MM.1S (cell line): ENCODE measurements around the gene AGAP1.

Source experiments
- DNase-seq: peaks from one replicate; pipeline ENCODE4 v3.0.0-alpha.2; 2015
- H2AFZ ChIP-seq: fragments of 300-600 bp; sonication (generic); 2 replicates; pipeline ENCODE4 v1.6.0; 2016; ENCODE audit warnings: antibody characterized with exemption, low read length
- H3F3A ChIP-seq: fragments of 300-600 bp; sonication (generic); 2 replicates; pipeline ENCODE4 v1.6.1; 2016; ENCODE audit warnings: mild to moderate bottlenecking, antibody characterized with exemption, low read length, moderate library complexity, mixed read lengths; ENCODE audit not compliant: insufficient read depth
- H3K27ac ChIP-seq: fragments of 300-600 bp; sonication (generic); 2 replicates; pipeline ENCODE4 v1.5.1; 2016; ENCODE audit warnings: mild to moderate bottlenecking, low read length
- H3K27me3 ChIP-seq: fragments of 300-600 bp; sonication (generic); replicated peaks from 2 replicates; pipeline ENCODE4 v1.6.0; 2016; ENCODE audit warnings: low read length; ENCODE audit not compliant: insufficient read depth
- H3K36me3 ChIP-seq: fragments of 300-600 bp; sonication (generic); replicated peaks from 2 replicates; pipeline ENCODE4 v1.6.1; 2016; ENCODE audit warnings: mild to moderate bottlenecking, low read length, mixed read lengths; ENCODE audit not compliant: insufficient read depth
- H3K4me1 ChIP-seq: fragments of 300-600 bp; sonication (generic); 2 replicates; pipeline ENCODE4 v1.6.1; 2016; ENCODE audit warnings: low read length, mixed read lengths
- H3K4me2 ChIP-seq: fragments of 300-600 bp; sonication (generic); 2 replicates; pipeline ENCODE4 v1.6.0; 2016; ENCODE audit warnings: low read depth, low read length
- H3K4me3 ChIP-seq: fragments of 300-600 bp; sonication (generic); 2 replicates; pipeline ENCODE4 v1.5.1; 2016; ENCODE audit warnings: low read length, mixed read lengths
- H3K79me2 ChIP-seq: fragments of 300-600 bp; sonication (generic); 2 replicates; pipeline ENCODE4 v1.6.1; 2016; ENCODE audit warnings: mixed run types, low read length, mixed read lengths
- H3K9ac ChIP-seq: fragments of 300-600 bp; sonication (generic); 2 replicates; pipeline ENCODE4 v1.6.1; 2016; ENCODE audit warnings: low read length, mixed read lengths
- H3K9me2 ChIP-seq: fragments of 300-600 bp; sonication (generic); replicated peaks from 2 replicates; pipeline ENCODE4 v1.6.1; 2016; ENCODE audit warnings: mild to moderate bottlenecking, low read length, mixed read lengths; ENCODE audit not compliant: insufficient read depth
- H3K9me3 ChIP-seq: fragments of 300-600 bp; sonication (generic); replicated peaks from 2 replicates; pipeline ENCODE4 v1.6.1; 2016; ENCODE audit warnings: mild to moderate bottlenecking, low read length, mixed read lengths; ENCODE audit not compliant: insufficient read depth
- H4K20me1 ChIP-seq: fragments of 300-600 bp; sonication (generic); 2 replicates; pipeline ENCODE4 v1.6.1; 2016; ENCODE audit warnings: mild to moderate bottlenecking, low read length, moderate library complexity, mixed read lengths; ENCODE audit not compliant: insufficient read depth
- CTCF ChIP-seq: fragments of 300-600 bp; sonication (generic); IDR thresholded peaks from 2 replicates; pipeline ENCODE4 v1.5.1; 2016; ENCODE audit warnings: antibody characterized with exemption, low read length, mixed read lengths
- EZH2 ChIP-seq: fragments of 300-600 bp; sonication (generic); optimal IDR thresholded peaks from 2 replicates; pipeline ENCODE3; 2017; ENCODE audit warnings: low read depth, mild to moderate bottlenecking, antibody characterized with exemption, low read length, mixed read lengths
- EZH2phosphoT487 ChIP-seq: fragments of 300-600 bp; sonication (generic); IDR thresholded peaks from 2 replicates; pipeline ENCODE4 v1.6.1; 2018; ENCODE audit warnings: antibody characterized with exemption, low read length

Gene AGAP1

DNA sequence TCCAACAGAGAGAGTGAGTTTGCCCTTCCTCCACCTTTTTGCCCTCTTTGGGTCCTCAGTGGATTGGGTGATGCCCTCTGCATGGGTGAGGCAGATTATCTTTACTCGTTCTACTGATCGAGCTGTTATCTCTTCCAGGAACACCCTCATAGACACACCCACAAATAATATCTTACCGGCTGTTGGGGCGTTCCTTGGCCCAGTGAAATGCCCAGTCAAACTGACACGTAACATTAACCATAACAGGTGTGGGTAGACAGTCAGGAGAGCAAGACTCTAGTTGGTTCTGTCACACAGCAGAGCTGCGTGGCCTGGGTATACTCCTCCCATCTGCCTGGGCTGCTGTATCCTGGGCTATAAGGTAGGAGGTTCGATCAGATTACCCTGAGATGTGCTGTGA is 144.1 kb downstream of the AGAP1 start:
- Histone ChIP-seq H4K20me1 (no peaks in the 10 kb centered on the region; the same call in 1 of the 2 replicates), H3F3A (no peaks in the 10 kb centered on the region), H3K36me3 (no peaks in the 10 kb centered on the region), H3K79me2 (peaks cover 95% of the 10 kb centered on the region), H3K27ac (no peak overlapping the region), H3K9ac (no peak overlapping the region), H3K9me3 (no peaks in the 10 kb centered on the region), H3K4me3 (no peak overlapping the region), H3K4me2 (no peak overlapping the region), H3K4me1 (no peaks in the 10 kb centered on the region), H3K27me3 (no peaks in the 10 kb centered on the region), H3K9me2 (no peaks in the 10 kb centered on the region), H2AFZ (no peak overlapping the region)
- no peak for TF ChIP-seq EZH2phosphoT487
- TF ChIP-seq CTCF = no peak
- TF ChIP-seq EZH2 = no peak
- DNase-seq = no peak

DNA sequence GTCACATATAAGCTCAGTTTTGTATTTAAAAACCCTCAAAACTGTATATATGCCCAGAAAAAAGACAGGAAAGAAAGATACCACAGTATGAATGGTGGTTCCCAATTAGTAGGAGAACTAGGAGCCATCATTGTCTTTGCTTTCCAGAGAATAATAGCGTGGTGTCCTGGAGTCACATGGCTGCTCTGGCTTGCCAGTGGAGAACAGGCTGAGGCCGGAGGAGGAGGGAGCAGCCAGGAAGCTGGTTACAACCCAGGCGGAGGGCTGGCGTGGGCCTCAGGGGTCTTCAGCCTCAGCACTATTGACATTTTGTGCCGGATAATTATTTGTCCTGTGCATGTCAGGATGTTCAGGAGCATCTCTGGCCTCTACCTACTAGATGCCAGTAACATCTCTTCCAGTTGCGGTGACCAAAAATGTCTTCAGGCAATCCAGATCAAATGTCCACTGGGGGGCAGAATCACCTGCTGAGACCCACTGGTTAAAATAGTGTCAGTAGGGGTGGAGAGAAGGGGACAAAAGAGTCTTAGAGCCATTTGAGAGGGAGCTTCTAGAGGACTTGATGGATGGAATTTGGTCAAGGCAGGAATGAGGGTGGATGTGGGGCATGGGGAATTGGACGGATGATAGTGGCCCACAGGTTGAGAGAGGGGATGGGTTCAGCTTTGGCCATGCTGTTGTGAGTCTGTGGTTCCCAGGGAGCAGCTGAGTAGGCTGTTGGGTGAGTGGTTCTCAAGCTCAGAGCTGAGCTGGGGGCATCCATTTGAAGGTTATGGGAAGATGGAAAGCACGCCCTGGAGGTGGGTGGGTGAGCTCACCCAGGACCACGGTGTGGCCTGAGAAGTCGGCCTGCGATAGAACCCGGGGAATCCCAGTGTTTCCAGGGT is 144.9 kb downstream of the AGAP1 start:
- H3K9ac ChIP-seq = no peak overlapping the region
- H3K9me3 ChIP-seq = no peaks in the 10 kb centered on the region
- H3K36me3 ChIP-seq = no peaks in the 10 kb centered on the region
- no peak overlapping the region for H3K4me2 ChIP-seq
- no peaks in the 10 kb centered on the region for H3K9me2 ChIP-seq
- peaks cover 93% of the 10 kb centered on the region for H3K79me2 ChIP-seq
- no peaks in the 10 kb centered on the region for H3K4me1 ChIP-seq
- H4K20me1 ChIP-seq = no peaks in the 10 kb centered on the region; the same call in 1 of the 2 replicates
- TF ChIP-seq EZH2 (no peak), CTCF (no peak), EZH2phosphoT487 (no peak)
- no peaks in the 10 kb centered on the region for H3F3A ChIP-seq
- no peaks in the 10 kb centered on the region for H3K27me3 ChIP-seq
- H3K27ac ChIP-seq = no peak overlapping the region
- no peak for DNase-seq
- no peak overlapping the region for H3K4me3 ChIP-seq
- no peak overlapping the region for H2AFZ ChIP-seq

DNA sequence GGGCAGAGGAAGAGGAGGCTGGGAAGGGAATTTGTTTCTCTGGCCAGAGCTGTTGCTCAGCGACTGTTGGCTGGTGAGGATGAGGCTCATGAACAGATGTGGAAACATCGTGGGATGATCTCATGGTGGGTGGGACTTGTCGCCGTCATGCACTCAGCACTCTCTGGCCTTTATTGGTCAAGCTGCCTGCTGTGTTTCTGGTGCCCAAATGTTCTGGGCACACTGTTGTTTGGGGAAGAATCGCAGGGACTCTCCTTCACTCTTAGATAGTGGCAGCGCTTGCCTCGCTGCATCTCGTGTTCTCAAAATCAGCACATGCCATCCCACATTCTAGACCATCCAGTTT is 145.6 kb downstream of the AGAP1 start:
- Histone ChIP-seq H3K9ac (no peak overlapping the region), H3K79me2 (peaks cover 93% of the 10 kb centered on the region), H3K9me2 (no peaks in the 10 kb centered on the region), H3K4me2 (no peak overlapping the region), H3K4me1 (no peaks in the 10 kb centered on the region), H3K36me3 (no peaks in the 10 kb centered on the region), H4K20me1 (no peaks in the 10 kb centered on the region; the same call in 1 of the 2 replicates), H3K9me3 (no peaks in the 10 kb centered on the region), H3K4me3 (no peak overlapping the region), H3F3A (no peaks in the 10 kb centered on the region), H2AFZ (no peak overlapping the region), H3K27me3 (no peaks in the 10 kb centered on the region), H3K27ac (no peak overlapping the region)
- DNase-seq = no peak
- TF ChIP-seq EZH2phosphoT487 = no peak
- TF ChIP-seq CTCF = no peak
- TF ChIP-seq EZH2 = no peak
